Measurements from ENCODE around the gene BEAN1.

DNA sequence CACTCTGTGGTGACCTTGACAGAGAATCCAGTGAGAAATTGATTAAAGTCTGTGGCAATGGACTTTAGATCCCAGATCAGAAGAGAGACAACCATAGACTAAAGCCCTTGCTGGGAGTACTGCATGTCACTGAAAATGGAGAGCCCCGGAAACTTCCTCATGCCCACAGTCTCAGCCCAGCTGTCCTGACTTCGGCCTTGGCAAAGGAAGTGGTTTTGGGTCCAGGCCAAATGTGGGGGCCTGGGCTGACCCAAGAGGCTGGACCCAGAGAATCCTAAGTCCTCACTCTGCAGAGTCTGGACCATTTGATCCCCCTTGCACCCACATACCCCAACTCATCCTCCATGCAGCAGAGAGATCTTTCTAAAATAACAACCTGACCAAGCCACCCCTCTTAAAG is 4.7 kb upstream of the BEAN1 start:
- TF ChIP-seq CTCF (IDR thresholded peaks at IDR 0.05 in 8 of 11, conservative IDR thresholded peaks at IDR 0.05 in 3 of 11) (no peak), POLR2AphosphoS5 (IDR thresholded peaks at IDR 0.05) (no peak), POLR2A (IDR thresholded peaks at IDR 0.05) (no peak)

Measured in spleen (tissue), 7 donors.